ENCODE results near the gene GLIS1.

GLIS1 gene

GRCh38 chr1:53541761-53542550 is 197.0 kb downstream of the GLIS1 start:
- DNase-seq: peak; percentile 13

- no peak for DNase-seq
Observed at GRCh38 chr1:53541263-53541625, 197.7 kb downstream of the GLIS1 start.

- no peak for DNase-seq
Observed at GRCh38 chr1:53540604-53541262, 198.2 kb downstream of the GLIS1 start.

GRCh38 chr1:53539711-53540603 is 199.0 kb downstream of the GLIS1 start:
- DNase-seq: no peak

GRCh38 chr1:53539226-53539625 is 199.7 kb downstream of the GLIS1 start:
- no peak for DNase-seq

- no peak for DNase-seq
Observed at GRCh38 chr1:53536606-53537005, 202.4 kb downstream of the GLIS1 start.

GRCh38 chr1:53535846-53536245 is 203.1 kb downstream of the GLIS1 start:
- DNase-seq: no peak

- DNase-seq: no peak
Observed at GRCh38 chr1:53535226-53535625, 203.7 kb downstream of the GLIS1 start.

- no peak for DNase-seq
Observed at GRCh38 chr1:53532912-53533311, 206.1 kb downstream of the GLIS1 start.

- DNase-seq: no peak
Observed at GRCh38 chr1:53532377-53532776, 206.6 kb downstream of the GLIS1 start.

- no peak for DNase-seq
Observed at GRCh38 chr1:53530550-53530949, 208.4 kb downstream of the GLIS1 start.

GRCh38 chr1:53529555-53529954 is 209.4 kb downstream of the GLIS1 start:
- no peak for DNase-seq

GRCh38 chr1:53527368-53527767 is 211.6 kb downstream of the GLIS1 start:
- no peak for DNase-seq

GRCh38 chr1:53526451-53527101 is 212.4 kb downstream of the GLIS1 start:
- DNase-seq: no peak

GRCh38 chr1:53525595-53525994 is 213.4 kb downstream of the GLIS1 start:
- DNase-seq: no peak

- DNase-seq: no peak
Observed at GRCh38 chr1:53524428-53525375, 214.3 kb downstream of the GLIS1 start.

- DNase-seq: no peak
Observed at GRCh38 chr1:53521924-53522552, 216.9 kb downstream of the GLIS1 start.

- DNase-seq: no peak
Observed at GRCh38 chr1:53520481-53520880, 218.5 kb downstream of the GLIS1 start.

GRCh38 chr1:53519421-53519820 is 219.5 kb downstream of the GLIS1 start:
- DNase-seq: no peak

- no peak for DNase-seq
Observed at GRCh38 chr1:53518775-53519174, 220.2 kb downstream of the GLIS1 start.

- no peak for DNase-seq
Observed at GRCh38 chr1:53517821-53518352, 221.1 kb downstream of the GLIS1 start.
